Non-pigmented ciliary epithelial cell (primary cell): Measurements from ENCODE around the gene AHRR.
"Not testable (repeated sequence)": the region's sequence is repeated elsewhere in the genome, so short reads cannot be mapped to it uniquely, and the experiment has no call there.

ENCODE experiments used
- DNase-seq: peaks from one replicate; pipeline ENCODE4 v3.0.0-alpha.2; 2010; ENCODE audit warnings: low read depth

Gene AHRR

DNA sequence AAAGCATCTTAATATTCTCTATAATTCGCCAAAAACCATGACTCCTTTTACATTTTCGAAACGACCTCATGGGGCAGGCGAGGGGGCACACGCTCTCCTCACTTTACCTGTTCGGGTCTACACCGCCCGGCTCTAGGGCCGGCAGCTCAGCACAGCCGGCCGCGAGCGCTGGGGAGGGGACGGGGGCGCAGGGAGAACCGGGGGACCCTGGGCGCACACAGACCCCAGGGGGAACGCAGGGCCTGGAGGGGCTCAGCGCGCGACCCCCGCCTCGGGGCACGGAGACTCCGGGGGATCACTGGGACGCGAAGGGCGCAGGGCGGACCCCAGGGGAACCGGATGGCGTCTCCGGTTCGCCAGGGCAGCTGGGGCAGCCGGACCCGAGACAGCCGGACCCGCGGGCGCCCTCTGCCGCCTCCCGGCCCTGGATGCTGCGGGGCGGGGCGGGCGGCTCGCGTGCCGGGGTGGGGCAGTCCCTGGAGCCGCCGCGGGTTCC is at the start of gene AHRR:
Gene AHRR, plus strand, starts transcription at position 485 of the 496 bp plus-strand sequence. CDS start 22,189 bp downstream, outside the sequence.
- DNase-seq: no peak

GRCh38 chr5:271828-272167 is 49.7 kb upstream of the AHRR start:
- not testable (repeated sequence) for DNase-seq

DNA sequence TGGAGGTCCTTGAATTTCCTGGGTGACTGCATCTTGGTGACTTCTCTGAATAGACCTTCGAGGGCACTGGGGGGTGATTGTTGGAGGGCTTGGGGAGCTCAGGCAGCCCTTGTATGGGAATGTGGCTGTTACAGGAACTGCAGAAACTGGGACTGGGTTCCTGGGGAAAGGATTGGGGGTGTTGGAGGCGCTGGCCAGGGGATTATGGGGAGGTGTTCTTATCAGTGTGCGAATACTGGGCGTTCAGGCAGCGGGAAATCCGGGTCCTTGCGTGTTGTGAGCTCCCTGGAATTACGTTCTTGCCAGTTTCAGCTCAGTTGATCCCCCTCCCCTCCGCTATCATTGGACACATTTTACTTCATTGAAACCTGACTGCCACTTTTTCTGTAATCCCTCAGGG is 48.4 kb upstream of the AHRR start:
- DNase-seq: not testable (repeated sequence)

GRCh38 chr5:273491-273890 is 48.0 kb upstream of the AHRR start:
- DNase-seq: not testable (repeated sequence)

GRCh38 chr5:274346-274745 is 47.2 kb upstream of the AHRR start:
- DNase-seq: not testable (repeated sequence)

DNA sequence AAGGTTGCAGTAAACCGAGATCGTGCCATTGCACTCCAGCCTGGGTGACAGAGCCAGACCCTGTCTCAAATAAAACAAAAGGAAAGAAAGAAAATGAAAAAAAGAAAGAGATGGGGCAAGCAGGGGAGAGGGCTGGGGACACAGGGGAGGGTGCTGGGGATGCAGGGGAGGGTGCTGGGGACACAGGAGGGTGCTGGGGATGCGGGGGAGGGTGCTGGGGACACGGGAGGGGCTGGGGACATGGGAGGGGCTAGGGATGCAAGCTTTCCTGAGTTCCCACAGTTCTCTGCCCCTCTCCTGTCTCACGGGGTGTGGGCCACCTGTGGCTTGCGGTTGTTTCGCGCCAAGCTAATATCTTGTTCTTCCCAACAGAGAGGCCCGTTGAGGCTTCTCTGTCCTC is 42.9 kb upstream of the AHRR start:
- DNase-seq: no peak

- not testable (repeated sequence) for DNase-seq
Measured at GRCh38 chr5:279051-279665, 42.4 kb upstream of the AHRR start.

DNA sequence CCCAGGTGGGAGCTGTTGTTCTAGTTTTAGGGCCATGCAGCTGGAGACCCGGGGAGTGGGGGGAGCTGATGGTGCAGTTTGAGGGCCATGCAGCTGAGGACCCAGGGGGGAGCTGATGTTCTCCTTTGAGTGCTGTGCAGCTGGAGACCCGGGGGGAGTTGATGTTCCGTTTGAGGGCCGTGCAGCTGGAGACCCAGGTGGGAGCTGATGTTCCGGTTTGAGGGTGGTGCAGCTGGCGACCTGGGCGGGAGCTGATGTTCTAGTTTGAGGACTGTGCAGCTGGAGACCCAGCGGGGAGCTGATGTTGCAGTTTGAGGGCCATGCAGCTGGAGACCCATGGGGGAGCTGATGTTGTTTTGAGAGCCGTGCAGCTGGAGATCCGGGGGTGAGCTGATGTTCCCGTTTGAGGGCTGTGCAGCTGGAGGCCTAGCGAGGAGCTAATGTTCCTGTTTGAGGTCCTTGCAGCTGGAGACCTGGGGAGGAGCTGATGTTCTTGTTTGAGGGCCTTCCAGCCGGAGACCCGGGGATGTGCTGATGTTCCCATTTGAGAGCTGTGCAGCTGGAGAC is 35.4 kb upstream of the AHRR start:
- DNase-seq: no peak

DNA sequence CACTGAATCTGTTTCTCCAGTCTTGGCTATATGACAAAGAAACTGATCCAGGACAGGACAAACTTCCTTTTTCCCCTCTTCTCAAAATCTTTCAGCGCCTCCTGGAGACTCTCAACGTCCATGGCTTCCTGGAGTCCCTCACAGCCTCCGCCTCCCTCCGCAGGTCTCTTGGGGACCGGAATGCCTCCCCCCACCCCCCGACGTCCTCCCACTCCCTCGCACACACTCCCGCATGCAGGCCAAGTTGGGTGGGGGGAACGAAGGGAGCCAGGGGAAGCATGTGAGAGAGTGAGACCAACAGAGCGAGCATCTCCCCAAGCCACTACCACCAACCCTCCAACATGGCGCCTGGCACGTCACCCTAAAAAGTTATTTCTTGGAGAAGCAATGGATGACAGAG is 31.3 kb upstream of the AHRR start:
- not testable (repeated sequence) for DNase-seq

DNA sequence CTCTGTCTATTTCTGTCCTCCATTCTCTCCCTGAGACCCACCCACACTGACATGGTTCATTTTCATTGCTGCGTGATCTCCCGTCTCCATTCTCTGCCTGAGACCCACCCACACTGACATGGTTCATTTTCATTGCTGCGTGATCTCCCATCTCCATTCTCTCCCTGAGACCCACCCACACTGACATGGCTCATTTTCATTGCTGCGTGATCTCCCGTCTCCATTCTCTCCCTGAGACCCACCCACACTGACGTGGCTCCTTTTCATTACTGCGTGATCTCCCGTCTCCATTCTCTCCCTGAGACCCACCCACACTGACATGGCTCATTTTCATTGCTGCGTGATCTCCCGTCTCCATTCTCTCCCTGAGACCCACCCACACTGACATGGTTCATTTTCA is 30.2 kb upstream of the AHRR start:
- not testable (repeated sequence) for DNase-seq

GRCh38 chr5:294788-295187 is 26.7 kb upstream of the AHRR start:
- not testable (repeated sequence) for DNase-seq

DNA sequence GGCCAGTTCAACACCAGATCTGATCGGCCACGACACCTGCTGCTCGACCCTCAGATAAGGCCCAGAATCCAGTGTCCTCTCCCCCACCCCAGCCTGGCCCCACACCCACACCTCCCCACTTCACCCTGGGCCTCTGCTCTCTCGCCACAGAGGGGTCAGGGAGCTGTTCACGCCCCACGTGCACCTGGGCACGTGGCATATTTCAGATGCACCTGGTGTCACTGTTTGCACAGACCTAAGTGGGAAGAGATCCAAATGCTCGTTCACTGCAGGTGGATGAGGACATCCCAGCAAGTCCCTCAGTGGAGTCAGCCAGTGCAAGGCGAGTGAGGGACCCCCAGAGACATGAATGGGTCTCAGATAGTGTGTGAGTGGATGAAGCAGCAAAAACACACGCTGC is 25.3 kb upstream of the AHRR start:
- DNase-seq: not testable (repeated sequence)

- peak; percentile 77 for DNase-seq
Measured at GRCh38 chr5:296954-297353, 24.6 kb upstream of the AHRR start.

GRCh38 chr5:297448-297847 is 24.1 kb upstream of the AHRR start:
- not testable (repeated sequence) for DNase-seq

DNA sequence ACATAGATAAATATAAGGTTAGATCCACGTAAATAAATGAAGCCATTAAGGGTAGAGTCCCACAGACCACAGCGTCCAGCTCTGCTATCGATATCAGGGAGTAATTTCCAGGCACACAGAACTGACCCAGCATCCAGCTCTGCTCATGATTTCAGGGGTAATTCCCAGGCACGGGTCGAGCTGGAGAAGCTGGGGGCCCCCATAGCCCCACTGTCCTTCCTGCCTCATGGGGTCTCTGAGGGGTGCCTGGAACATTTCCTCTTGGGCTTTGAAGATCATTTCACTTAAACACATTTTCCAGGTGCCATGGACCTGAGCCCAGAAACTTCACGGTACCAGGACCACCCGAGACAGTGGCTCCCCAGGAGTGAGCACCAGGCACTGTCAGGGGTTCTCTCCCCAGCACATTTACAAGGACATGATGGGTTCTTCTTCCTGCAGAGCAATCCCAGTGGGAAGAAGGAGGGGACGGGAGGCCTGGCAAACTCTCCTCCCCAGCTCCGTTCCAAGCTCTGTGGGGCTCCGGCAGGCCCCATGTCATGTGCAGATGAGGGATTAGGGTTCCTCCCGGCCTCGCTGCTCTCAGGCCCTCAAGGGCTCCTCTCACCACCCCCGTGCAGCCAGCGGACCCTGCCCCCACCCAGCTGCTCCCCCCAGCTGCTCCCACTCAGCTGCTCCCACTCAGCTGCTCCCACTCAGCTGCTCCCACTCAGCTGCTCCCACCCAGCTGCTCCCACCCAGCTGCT is 23.4 kb upstream of the AHRR start:
- not testable (repeated sequence) for DNase-seq

DNA sequence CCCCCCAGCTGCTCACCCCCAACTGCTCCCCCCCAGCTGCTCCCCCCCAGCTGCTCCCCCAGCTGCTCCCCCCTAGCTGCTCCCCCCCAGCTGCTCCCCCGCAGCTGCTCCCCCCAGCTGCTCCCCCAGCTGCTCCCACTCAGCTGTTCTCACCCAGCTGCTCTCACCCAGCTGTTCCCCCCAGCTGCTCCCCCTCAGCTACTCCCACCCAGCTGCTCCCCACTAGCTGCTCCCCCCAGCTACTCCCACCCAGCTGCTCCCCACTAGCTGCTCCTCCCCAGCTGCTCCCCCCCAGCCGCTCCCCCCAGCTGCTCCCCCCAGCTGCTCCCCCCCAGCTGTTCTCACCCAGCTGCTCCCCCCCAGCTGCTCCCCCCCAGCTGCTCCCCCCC is 22.8 kb upstream of the AHRR start:
- no peak for DNase-seq

DNA sequence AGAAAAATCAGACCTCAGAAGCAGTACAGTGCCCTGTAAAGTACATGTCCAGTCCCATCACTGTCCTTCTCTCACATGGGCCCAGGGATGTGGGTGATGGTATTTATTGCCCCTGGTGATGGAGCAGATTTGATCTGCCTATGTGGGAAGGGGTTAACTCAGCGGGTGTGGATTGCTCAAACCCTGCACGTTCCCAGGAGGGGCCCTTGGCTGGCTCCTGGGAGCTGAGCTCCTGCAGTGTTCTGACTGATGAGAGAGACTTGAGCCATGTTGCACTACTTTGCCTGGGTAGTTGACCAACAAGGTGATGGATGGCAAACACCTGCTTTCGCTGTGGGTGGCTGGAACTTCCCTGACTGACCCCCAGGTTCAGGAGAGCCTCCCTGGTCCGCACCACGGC is 21.6 kb upstream of the AHRR start:
- not testable (repeated sequence) for DNase-seq

- DNase-seq: not testable (repeated sequence)
Measured at GRCh38 chr5:300691-301435, 20.7 kb upstream of the AHRR start.

DNA sequence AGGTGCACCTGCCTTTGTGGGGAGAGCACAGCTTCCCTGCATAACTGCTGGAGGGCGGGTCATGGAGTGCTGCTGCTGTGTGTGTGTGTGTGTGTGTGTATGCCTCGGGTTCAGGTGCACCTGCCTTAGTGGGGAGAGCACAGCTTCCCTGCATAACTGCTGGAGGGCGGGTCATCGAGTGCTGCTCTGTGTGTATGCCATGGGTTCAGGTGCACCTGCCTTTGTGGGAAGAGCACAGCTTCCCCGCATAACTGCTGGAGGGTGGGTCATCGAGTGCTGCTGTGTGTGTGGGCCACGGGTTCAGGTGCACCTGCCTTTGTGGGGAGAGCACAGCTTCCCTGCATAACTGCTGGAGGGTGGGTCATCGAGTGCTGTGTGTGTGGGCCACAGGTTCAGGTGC is 19.1 kb upstream of the AHRR start:
- not testable (repeated sequence) for DNase-seq

DNA sequence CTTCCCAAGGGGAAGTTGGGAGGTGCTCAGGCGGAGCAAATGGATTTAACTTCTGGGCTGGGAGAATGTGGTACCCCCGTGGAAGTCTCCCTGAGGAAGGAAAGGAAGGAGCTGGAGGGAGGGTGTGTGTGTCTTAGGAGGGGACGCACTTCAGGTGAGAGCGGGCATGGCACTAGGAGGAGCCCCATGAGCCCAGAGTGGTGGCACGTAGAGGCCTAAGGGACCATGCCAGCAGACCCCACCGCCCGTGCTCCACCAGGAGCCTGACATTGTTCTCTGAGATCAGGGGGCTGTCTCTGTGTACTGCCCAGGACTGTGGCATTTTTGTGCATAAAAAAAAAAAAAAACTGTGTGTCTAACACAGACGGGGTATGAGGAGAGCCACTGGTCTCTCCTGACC is 18.5 kb upstream of the AHRR start:
- no peak for DNase-seq

DNA sequence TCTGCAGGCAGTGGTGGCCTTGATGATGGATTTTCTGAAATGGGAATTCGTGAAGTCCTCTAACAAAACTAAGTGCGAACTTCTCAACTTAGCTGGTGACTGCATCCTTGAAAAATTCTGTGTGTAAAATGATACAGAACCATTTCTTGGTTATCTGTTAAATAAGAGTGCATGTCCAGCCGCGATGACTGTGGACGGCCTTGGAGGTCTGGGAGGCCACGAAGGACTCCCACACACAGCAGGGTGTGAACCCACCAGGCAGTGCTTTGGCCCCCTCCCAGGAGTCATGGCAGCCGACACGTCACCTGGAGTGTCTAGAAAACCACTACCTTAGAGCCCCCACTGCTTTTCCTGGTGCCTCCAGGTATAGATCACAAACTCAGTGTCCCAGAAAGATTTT is 17.8 kb upstream of the AHRR start:
- not testable (repeated sequence) for DNase-seq

- DNase-seq: no peak
Measured at GRCh38 chr5:305050-305449, 16.5 kb upstream of the AHRR start.

- DNase-seq: no peak
Measured at GRCh38 chr5:305459-305858, 16.1 kb upstream of the AHRR start.
